H7 (cell line): ENCODE measurements around the gene GBP4. TPM values are rescaled to one million over a fixed set of nuclear protein-coding genes. Genes with fewer than 3 reads are reported as not detected.
"Not testable (repeated sequence)": the region's sequence is repeated elsewhere in the genome, so short reads cannot be mapped to it uniquely, and the experiment has no call there.

Source experiments
- DNase-seq: peaks from one replicate; pipeline ENCODE4 v3.0.0; 2012
- H3K27me3 ChIP-seq: 2 replicates; pipeline ENCODE4 v1.6.0; 2011; ENCODE audit warnings: mild to moderate bottlenecking, low read length; ENCODE audit not compliant: control insufficient read depth, insufficient read depth
- H3K36me3 ChIP-seq: replicated peaks from 2 replicates; pipeline ENCODE4 v1.5.1; 2011; ENCODE audit warnings: low read length; ENCODE audit not compliant: control insufficient read depth, insufficient read depth
- H3K4me3 ChIP-seq: 2 replicates; pipeline ENCODE4 v1.5.1; 2011; ENCODE audit warnings: low read depth, mild to moderate bottlenecking, control low read depth, low read length, moderate library complexity; ENCODE audit not compliant: insufficient read depth
- total RNA-seq: library from RNA; depleted of rRNA; stranded (reverse); fragments of >200 nt; shearing (Covaris generic); gene quantifications from 2 replicates; pipeline ENCODE4 v1.2.3, GENCODE V29; 2014; rRNA removed

GBP4 gene, protein sequence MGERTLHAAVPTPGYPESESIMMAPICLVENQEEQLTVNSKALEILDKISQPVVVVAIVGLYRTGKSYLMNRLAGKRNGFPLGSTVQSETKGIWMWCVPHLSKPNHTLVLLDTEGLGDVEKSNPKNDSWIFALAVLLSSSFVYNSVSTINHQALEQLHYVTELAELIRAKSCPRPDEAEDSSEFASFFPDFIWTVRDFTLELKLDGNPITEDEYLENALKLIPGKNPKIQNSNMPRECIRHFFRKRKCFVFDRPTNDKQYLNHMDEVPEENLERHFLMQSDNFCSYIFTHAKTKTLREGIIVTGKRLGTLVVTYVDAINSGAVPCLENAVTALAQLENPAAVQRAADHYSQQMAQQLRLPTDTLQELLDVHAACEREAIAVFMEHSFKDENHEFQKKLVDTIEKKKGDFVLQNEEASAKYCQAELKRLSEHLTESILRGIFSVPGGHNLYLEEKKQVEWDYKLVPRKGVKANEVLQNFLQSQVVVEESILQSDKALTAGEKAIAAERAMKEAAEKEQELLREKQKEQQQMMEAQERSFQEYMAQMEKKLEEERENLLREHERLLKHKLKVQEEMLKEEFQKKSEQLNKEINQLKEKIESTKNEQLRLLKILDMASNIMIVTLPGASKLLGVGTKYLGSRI
- 0.07 TPM in 1 of 2 replicates, not detected in the other for total RNA-seq

DNA sequence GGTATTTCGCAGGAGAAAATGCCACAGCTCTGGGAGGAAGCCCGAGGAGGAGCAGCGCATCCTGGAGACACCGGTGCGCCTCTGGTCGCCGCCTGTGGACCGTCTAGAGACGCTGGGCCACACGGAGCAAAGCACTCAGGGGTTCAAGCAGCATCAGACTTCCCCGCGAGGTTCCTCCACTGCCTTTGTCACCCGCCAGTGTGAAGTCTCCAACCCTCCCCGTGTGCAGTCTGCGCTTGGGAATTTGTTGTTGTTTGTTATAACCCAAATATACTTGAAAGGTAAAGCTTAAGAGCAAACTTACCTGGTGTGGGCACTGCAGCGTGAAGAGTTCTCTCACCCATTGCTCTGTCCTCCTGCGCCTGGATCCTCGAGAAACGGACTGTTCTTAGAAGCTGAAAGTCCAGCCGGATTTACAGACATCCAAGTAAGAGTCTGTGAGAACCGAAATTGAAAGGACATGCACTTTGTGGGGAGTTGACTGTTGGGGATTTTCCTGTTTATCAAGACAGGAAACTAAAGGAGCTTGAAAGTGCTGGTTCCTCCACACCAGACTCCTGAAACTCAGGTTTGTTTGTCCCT lies at the start of gene GBP4:
GBP4 (minus strand) TSS at position 452 of the 582 bp plus-strand sequence; CDS start at position 344, 108 bp downstream.
- no peaks in the 10 kb centered on the region for H3K36me3 ChIP-seq
- DNase-seq = no peak
- H3K27me3 ChIP-seq = no peaks in the 10 kb centered on the region
- H3K4me3 ChIP-seq = no peak within 1 kb of the TSS

DNA sequence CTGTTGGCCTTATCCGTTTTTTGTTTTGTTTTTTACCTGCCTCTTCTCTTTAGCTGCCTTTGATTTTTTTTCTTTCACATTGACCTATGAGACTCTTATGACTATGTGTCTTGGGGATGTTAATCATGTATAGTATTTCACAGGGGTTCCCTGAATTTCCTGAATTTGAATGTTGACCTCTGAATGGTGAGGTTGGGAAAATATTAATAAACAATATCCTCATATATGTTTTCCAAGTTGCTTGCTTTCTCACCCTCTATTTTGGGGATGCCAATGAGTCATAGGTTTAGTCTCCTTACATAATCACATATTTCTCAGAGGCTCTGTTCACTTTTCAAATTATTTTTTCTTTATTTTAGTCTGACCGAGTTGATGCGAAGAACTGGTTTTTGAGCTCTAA lies 44.3 kb upstream of the GBP4 start:
- Histone ChIP-seq H3K36me3 (no peaks in the 10 kb centered on the region), H3K4me3 (no peak overlapping the region), H3K27me3 (no peaks in the 10 kb centered on the region)
- DNase-seq = no peak

DNA sequence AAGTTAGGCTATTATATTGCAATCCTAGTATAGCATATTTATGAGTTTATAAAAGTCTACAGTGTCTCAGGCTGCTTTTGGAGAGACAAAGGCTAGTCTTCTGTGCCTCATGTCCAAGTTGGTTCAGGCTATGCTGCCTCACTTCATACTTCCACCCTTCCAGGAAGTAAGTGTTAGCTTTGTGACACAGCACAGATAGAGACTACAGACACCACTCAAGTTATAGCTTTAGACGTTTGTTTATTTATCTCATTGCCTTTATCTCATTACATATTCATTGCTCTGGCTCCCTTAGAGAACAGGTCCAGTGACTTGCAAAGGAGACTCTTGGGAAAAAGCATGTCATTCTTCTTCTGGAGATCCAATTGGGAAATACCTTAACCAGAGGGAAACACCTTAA lies 22.6 kb upstream of the GBP4 start:
- DNase-seq = no peak
- no peaks in the 10 kb centered on the region for H3K27me3 ChIP-seq
- H3K4me3 ChIP-seq = no peak overlapping the region

DNA sequence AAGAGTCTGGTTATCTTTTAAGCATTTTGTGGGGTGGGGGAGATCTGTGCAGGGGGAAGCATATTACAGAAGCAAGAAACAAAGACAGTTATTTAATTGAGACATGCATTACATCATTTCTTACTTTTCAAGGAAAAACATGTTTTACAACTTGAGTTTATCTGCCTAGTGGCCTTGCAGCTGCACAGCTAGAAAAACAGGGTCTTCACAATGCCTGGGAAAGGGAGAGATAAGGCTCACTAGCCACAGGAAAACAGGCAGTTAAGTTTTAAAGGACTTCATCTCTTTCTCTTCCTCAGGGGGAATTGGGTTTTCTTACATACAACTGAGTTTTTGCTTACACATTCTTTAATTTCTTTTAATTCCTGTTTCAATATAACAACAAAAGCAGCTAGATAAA lies 21.1 kb upstream of the GBP4 start:
- DNase-seq, H3K4me3 ChIP-seq, H3K27me3 ChIP-seq, H3K36me3 ChIP-seq: not testable (repeated sequence)

More for the DNA sequence above, 22.6 kb upstream of the GBP4 start:
- H3K36me3 ChIP-seq = no peaks in the 10 kb centered on the region

DNA sequence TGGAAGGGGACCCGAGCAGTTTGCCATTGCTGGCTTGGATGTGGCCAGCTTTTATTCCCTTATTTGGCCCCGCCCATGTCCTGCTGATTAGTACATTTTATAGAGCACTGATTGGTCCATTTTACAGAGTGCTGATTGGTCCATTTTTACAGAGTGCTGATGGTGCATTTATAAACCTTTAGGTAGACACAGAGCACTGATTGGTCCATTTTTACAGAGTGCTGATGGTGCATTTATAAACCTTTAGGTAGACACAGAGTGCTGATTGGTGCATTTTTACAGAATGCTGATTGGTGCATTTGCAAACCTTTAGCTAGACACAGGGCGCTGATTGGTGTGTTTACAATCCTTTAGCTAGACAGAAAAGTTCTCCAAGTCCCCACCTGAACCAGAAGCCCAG lies 20.2 kb upstream of the GBP4 start:
- not testable (repeated sequence) for H3K4me3 ChIP-seq, H3K27me3 ChIP-seq, DNase-seq, H3K36me3 ChIP-seq

DNA sequence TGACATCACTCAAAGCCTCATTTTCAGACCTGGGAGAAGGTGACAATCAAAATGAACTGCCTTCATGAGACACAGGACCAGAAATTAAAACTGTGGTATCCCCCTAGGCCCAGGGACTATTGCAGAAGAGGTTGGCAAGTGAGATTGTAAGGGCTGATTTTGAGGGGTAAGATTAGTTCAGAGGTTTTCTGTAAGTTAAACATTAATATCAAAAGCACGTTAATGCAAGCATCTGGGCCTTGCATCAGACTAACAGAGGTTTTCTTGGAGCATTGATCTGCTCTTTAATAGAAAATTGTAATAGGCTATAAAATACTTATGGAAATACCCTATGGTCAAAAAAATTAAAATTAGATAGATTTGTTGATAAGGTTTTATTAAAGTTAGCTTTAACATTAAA lies 14.6 kb upstream of the GBP4 start:
- Histone ChIP-seq H3K27me3 (no peaks in the 10 kb centered on the region), H3K36me3 (no peaks in the 10 kb centered on the region), H3K4me3 (no peak overlapping the region)
- no peak for DNase-seq

DNA sequence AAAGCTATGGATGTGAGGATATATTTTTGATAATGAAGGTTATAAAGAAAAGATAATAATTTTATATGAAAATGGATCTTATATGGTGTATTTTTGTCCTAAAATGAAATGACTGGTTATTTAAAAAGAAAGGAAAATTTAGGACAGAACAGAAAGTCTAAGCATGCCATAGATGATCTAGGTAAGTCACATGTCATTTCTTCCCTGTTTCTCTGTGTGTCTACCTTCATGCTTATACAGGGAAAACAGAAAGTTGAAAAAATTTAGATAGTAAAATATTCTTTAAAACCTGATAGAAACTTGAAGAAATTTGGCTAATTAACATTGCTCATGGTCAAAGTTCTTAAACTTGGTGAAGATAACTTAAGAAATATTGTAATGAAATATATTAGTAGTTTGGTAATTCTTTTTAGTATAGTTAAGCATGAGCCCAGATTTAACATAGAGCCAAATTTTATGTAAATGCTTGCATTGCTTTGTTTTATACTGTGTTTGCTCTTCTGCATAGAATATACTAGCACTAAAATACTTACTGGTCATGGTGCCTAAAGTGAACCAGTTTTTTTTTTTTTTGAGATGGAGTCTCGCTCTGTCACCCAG lies 12.4 kb upstream of the GBP4 start:
- no peak for DNase-seq
- H3K4me3 ChIP-seq = no peak overlapping the region

DNA sequence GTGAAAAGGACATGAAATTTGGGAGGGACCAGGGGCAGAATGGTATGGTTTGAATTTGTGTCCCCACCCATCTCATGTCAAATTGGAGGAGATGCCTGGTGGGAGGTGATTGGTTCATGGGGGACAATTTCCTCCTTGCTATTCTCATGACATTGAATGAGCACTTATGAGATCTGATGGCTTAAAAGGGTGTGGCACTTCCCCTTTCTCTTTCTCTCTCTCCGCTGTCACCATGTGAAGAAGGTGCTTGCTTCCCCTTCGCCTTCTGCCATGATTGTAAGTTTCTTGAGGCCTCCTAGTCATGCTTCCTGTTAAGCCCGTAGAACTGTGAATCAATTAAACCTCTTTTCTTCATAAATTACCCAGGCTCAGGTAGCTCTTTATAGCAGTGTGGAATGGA lies 7.6 kb upstream of the GBP4 start:
- Histone ChIP-seq H3K4me3 (no peak overlapping the region), H3K36me3 (no peaks in the 10 kb centered on the region), H3K27me3 (no peaks in the 10 kb centered on the region)
- no peak for DNase-seq

More for the DNA sequence above, 12.4 kb upstream of the GBP4 start:
- Histone ChIP-seq H3K36me3 (no peaks in the 10 kb centered on the region), H3K27me3 (no peaks in the 10 kb centered on the region)

DNA sequence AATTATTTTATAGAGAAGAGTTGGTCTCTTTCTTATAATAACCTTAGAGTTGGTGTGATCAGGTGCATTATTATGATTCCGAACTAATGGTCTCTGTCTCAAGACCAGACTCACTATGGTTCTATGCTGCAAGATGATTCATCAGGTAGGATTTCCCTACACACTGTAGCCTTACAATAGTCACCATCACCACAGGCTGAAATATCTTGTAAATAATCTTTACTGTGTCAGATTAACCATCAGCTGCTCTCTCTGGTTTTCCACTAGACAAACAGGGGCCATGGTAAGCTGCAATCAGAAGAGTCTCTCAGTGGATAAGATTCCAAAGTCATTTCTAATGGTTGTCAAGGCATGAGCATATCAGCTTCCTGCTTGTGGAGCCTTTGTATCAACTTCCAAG lies 4.4 kb upstream of the GBP4 start:
- H3K27me3 ChIP-seq = no peaks in the 10 kb centered on the region
- no peak for DNase-seq
- H3K36me3 ChIP-seq = no peaks in the 10 kb centered on the region
- H3K4me3 ChIP-seq = no peak overlapping the region

DNA sequence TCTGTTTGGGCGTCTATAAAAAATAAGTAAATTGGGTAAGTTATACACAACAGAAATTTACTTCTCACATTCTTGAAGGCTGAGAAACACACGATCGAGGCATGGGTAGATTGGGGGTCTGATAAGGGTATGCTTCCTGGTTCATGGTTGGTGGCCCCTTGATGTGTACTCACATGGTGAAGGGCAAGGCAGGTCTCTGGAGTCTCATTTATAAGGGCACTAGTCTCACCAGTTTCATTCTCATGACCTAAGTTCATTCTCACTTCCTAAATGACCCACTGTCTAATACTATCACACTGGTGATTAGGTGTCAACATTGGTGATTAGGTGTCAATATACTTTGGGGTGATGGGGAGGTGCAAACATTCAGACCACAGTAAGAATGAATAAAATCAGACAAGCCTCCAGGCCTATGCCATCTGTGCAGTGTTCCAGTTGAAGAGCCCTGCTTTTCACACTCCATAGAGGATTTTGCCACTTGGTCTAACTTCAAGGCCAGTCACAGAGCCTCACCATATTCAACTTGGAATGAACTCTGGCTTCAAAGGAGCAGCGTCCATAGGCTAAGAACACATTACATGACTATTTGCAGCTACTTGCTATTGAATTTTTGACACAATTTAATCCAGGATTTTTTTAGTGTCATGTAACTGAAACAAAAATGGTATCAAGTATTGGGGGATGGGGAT lies 2.5 kb upstream of the GBP4 start:
- Histone ChIP-seq H3K27me3 (no peaks in the 10 kb centered on the region), H3K36me3 (no peaks in the 10 kb centered on the region), H3K4me3 (no peak overlapping the region)
- DNase-seq = no peak

DNA sequence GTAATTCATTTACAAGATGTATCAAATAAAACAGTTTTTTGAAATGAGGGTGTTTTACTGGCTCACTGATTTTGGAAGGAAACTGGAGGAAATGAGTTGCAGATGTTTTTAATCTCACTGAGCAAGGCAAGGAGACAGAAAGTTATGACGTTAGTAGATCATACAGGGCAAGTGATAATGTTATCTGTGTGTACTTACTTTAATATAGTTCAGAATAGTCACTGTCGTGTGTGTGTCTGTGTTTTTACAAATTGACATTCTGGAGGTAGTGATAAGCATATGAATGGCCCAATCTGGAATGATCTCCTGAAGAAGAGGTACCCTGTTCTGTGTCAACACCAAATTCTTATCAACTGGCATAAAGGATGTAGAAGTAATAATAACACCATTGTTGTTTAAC lies 1.9 kb upstream of the GBP4 start:
- DNase-seq = no peak
- Histone ChIP-seq H3K4me3 (no peak overlapping the region), H3K36me3 (no peaks in the 10 kb centered on the region), H3K27me3 (no peaks in the 10 kb centered on the region)

DNA sequence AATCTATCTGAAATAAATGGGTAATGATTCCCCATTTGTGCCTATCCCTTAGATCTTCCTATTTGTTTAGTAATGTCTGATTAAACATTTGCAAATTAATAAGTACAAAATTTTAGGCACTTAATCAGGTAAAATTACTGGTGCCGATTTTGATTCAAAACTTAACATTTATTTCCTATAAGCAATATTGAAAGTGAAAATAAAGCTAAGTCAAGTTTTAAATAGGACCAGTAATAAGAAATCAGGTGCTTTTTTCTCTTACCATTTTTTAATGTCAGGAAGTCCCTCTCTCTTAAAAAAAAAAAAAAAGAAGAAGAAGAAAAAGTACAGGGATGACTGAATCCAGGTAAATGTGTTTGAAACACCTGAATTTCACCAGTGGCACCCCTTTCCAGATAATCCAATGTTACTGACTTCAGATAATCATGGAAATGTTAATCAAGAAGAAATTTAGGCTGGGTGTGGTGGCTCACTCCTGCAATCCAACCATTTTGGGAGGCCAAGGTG lies 836 bp upstream of the GBP4 start:
- no peak overlapping the region for H3K4me3 ChIP-seq
- no peak for DNase-seq
- no peaks in the 10 kb centered on the region for H3K36me3 ChIP-seq
- H3K27me3 ChIP-seq = no peaks in the 10 kb centered on the region

DNA sequence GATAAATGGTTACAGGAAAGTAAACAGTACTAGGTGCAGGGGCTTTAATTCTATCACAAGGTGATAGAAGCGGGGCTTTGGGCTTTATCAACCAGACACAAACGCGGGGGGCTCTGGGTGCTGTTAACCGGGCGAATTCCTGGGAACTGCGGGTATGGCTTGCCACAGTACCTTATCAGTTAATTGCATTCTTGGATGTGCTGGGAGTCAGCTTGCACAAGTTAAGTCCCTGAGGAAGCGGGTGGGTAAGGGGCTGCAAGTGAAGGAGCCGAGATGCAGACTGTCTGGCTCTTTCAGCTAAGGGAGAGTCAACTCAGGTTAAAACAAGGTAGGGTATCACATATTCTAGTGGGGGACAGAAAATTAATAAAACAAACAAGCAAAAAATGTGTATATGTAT lies 661 bp downstream of the GBP4 start:
- H3K36me3 ChIP-seq = no peaks in the 10 kb centered on the region
- no peak overlapping the region for H3K4me3 ChIP-seq
- no peaks in the 10 kb centered on the region for H3K27me3 ChIP-seq
- DNase-seq = no peak

DNA sequence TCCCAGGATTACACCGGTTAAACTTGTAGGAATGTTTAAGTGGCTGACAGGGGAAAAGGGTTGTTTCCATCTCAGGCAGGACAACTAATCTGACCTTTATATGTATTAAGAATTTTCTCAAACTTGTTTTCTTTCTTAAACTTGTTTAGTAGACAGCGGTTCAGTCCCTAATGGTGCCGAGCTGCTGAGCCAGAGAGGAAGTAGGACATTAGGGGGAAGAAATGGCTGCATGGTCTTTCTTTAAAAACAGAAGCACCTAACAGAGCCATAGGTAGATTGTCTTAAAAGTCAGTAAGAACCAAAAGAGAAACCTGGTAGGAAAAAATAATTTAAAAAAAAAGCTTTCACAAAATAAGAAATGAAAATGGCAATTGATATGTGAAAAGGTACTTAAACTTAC lies 3.3 kb downstream of the GBP4 start:
- Histone ChIP-seq H3K27me3 (no peaks in the 10 kb centered on the region), H3K4me3 (no peak overlapping the region), H3K36me3 (no peaks in the 10 kb centered on the region)
- DNase-seq = no peak
